ENCODE results near the gene CLIP1. TPM values are rescaled to one million over a fixed set of nuclear protein-coding genes. Genes with fewer than 3 reads are reported as not detected.
"Not testable (repeated sequence)": the region's sequence is repeated elsewhere in the genome, so short reads cannot be mapped to it uniquely, and the experiment has no call there.

Gene CLIP1
- total RNA-seq, 1 donor from 2014 or later, result 108 TPM

- TF ChIP-seq CTCF (IDR thresholded peaks at IDR 0.05), result no peak
- Histone ChIP-seq H3K4me1 (no peaks in the 10 kb centered on the region), H3K36me3 (peaks cover 10% of the 10 kb centered on the region), H3K4me3 (no peak overlapping the region), H3K9me3 (no peaks in the 10 kb centered on the region), H3K27ac (no peak overlapping the region), H3K27me3 (no peaks in the 10 kb centered on the region)
- ATAC-seq (no peak), DNase-seq (no peak)
- intact Hi-C loops (cut with DNase I), result no loop called here
Measured at GRCh38 chr12:122385171-122386016, 37.1 kb downstream of the CLIP1 start.

DNA sequence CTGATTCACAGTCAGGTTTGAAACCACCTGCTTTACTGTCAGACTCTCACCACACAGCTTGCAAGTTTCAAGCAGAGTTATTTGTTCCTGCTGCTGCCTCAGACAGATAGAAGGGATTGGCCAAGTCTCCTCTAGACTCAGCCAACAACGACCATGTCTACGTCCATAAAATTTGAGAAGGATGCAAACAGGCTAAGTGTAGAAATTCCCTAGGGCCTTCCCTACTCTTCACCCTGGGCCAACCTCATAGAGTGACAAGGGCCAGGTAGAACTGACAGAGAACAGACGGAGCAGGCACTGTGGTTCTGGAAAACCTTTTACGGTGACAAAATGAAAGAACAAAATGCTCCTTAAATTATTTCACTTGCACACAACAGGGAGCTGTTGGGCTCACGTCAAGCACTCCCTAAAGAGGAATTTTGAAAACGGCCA is 39.5 kb downstream of the CLIP1 start:
- H3K9me3 ChIP-seq, result no peaks in the 10 kb centered on the region
- DNase-seq, result no peak
- TF ChIP-seq CTCF (IDR thresholded peaks at IDR 0.05), result no peak
- no peaks in the 10 kb centered on the region for H3K4me1 ChIP-seq
- H3K4me3 ChIP-seq, result no peak overlapping the region
- H3K27ac ChIP-seq, result no peak overlapping the region
- intact Hi-C loops (cut with DNase I), result no loop called here
- no peaks in the 10 kb centered on the region for H3K27me3 ChIP-seq
- ATAC-seq, result no peak
- peaks cover 34% of the 10 kb centered on the region for H3K36me3 ChIP-seq

DNA sequence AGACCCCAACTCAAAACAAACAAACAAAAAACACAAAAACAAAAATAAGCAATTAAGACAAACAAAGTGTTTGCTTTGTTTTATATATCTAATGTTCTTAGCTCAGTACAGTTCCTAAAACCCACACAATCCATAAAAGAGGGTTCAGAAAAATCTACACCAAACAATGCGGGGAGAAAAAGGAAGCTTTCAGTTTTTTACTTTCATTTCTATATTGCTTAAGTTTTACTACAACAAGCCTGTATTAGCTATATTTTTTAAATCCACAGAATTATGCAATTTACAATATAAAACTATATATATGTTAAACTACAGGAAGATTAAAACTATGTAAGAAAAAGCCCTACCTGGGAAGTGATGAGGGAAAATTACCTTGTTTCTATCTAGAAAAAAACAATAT is 41.4 kb downstream of the CLIP1 start:
- DNase-seq (no peak), ATAC-seq (no peak)
- no peak for TF ChIP-seq CTCF (IDR thresholded peaks at IDR 0.05)
- H3K4me3 ChIP-seq, result no peak overlapping the region
- H3K27me3 ChIP-seq, result no peaks in the 10 kb centered on the region
- H3K27ac ChIP-seq, result no peak overlapping the region
- intact Hi-C loops (cut with DNase I), result no loop called here
- H3K9me3 ChIP-seq, result no peaks in the 10 kb centered on the region
- no peaks in the 10 kb centered on the region for H3K4me1 ChIP-seq
- peaks cover 53% of the 10 kb centered on the region for H3K36me3 ChIP-seq

- H3K27me3 ChIP-seq; ATAC-seq; DNase-seq; H3K4me1 ChIP-seq; intact Hi-C loops (cut with DNase I); H3K4me3 ChIP-seq; H3K27ac ChIP-seq; H3K9me3 ChIP-seq: not testable (repeated sequence)
- peaks cover 63% of the 10 kb centered on the region for H3K36me3 ChIP-seq
Measured at GRCh38 chr12:122376751-122377150, 45.7 kb downstream of the CLIP1 start.

DNA sequence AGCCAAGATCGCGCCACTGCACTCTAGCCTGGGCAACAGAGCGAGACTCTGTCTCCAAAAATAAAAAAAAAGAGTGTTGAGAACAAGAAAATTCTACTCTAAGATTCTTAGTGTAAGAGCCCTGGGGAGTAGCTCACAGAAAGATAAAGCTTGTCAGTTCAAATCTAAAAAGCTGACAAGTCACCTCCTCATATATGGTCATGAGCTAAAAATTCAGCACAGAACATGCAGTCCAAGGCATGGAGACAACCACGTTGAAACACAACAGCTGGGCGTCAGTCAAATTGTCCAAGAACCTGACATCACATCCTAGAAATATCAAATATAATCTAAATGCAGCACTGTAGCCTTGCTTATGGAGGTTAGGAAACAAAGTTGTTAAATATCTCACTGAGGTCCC is 47.8 kb downstream of the CLIP1 start:
- ATAC-seq (no peak), DNase-seq (no peak)
- peaks cover 3% of the 10 kb centered on the region for H3K4me1 ChIP-seq
- no peaks in the 10 kb centered on the region for H3K9me3 ChIP-seq
- intact Hi-C loops (cut with DNase I), result no loop called here
- H3K27me3 ChIP-seq, result no peaks in the 10 kb centered on the region
- peak overlapping the region; percentile 42 for H3K27ac ChIP-seq
- H3K4me3 ChIP-seq, result no peak overlapping the region
- no peak for TF ChIP-seq CTCF (IDR thresholded peaks at IDR 0.05)
- peaks cover 57% of the 10 kb centered on the region for H3K36me3 ChIP-seq

DNA sequence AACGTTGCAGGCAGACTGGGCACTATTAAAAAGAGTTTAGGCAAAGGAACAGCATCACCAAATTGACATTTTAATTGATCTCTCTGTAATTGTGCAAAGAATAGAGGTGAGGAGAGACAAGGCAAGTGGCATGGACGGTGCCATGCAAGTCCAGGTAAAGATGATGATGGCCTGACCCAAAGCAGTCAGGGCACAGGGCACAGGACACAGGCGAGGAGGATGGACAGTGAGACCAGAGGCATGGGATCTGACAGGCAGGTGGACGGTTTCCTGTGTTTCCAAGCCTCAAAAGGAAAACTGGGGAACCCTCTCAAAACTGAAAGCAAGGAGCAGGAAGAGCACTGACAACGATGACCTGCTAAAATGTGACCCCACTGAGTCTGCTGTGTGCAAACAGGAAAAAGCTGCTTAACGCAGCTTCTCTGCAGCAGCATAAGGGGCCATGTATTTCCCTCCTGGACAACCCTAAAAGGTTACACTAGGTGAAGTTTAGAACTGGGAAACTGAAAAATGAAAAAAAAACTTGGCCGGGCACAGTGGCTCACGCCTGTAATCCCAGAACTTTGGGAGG is 50.9 kb downstream of the CLIP1 start:
- Histone ChIP-seq H3K4me3 (no peak overlapping the region), H3K27ac (no peak overlapping the region), H3K36me3 (peaks cover 25% of the 10 kb centered on the region), H3K4me1 (peaks cover 23% of the 10 kb centered on the region), H3K9me3 (no peaks in the 10 kb centered on the region), H3K27me3 (no peaks in the 10 kb centered on the region)
- DNase-seq, result no peak
- TF ChIP-seq CTCF (IDR thresholded peaks at IDR 0.05), result no peak
- ATAC-seq, result no peak
- intact Hi-C loops (cut with DNase I), result no loop called here

Measured in upper lobe of right lung (tissue), 1 donor.